BJ (cell line): ENCODE measurements around the gene KIF7. TPM values are rescaled to one million over a fixed set of nuclear protein-coding genes. Genes with fewer than 3 reads are reported as not detected.

ENCODE experiments used
- CTCF ChIA-PET: fragments of 350-600 bp; formaldehyde crosslinking; extraction: SDS; loops from one replicate; lab custom pipeline; 2021; ENCODE audit warnings: antibody characterized with exemption, inconsistent platforms; lab: Yijun Ruan, JAX
- POLR2A ChIA-PET: fragments of 300-600 bp; sonication (Branson Sonifier 250); formaldehyde crosslinking; extraction: SDS; loops from one replicate; lab custom pipeline; 2021; ENCODE audit warnings: antibody characterized with exemption; lab: Charles Lee
- DNase-seq: peaks from one replicate; pipeline ENCODE4 v3.0.0-alpha.2; 2011; ENCODE audit warnings: low read depth
- H3K27me3 ChIP-seq: 2 replicates; pipeline ENCODE4 v1.6.0; 2011; ENCODE audit warnings: low read length; ENCODE audit not compliant: control insufficient read depth, insufficient read depth
- H3K36me3 ChIP-seq: 2 replicates; pipeline ENCODE4 v1.5.1; 2011; ENCODE audit warnings: low read length; ENCODE audit not compliant: control insufficient read depth, insufficient read depth
- H3K4me3 ChIP-seq: 2 replicates; pipeline ENCODE4 v1.5.1; 2011; ENCODE audit warnings: low read depth, mild to moderate bottlenecking, control low read depth, low read length
- CTCF ChIP-seq: IDR thresholded peaks from 2 replicates; pipeline ENCODE4 v1.5.1; 2011; ENCODE audit warnings: low read depth, mild to moderate bottlenecking, control low read depth, inconsistent platforms, low read length, moderate library complexity; ENCODE audit not compliant: insufficient read depth
- polyA plus RNA-seq: library from polyadenylated mRNA; depleted of rRNA; stranded (reverse); fragments of >200 nt; gene quantifications from 2 replicates; pipeline ENCODE4 v1.2.3, GENCODE V29; 2011

The KIF7 gene
- polyA plus RNA-seq, 1 experiment, result 7.5 TPM

DNA sequence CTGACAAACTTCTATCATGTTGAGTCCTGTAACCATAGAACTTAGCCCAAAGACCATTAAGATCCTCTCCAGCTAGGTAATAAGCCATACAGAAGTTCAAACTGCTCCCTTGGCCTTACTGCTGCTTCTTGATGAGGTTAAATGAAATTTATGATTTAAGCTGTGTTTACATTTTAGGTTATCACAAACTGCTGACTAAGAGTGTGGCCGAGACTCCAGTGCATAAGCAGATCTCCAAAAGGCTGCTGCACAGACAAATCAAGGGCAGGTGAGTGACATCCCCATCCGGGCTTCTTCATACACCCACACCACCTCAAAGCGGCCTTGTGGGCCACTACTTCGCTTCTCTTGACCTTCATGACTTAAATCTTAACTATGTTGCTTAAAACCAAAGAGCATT is 39.0 kb downstream of the KIF7 start:
- Histone ChIP-seq H3K36me3 (peaks cover 5% of the 10 kb centered on the region), H3K27me3 (no peaks in the 10 kb centered on the region), H3K4me3 (no peak overlapping the region)
- ChIA-PET POLR2A (no interaction called here), CTCF (no interaction called here)
- DNase-seq, result no peak
- no peak for TF ChIP-seq CTCF

- TF ChIP-seq CTCF, result no peak
- ChIA-PET POLR2A (no interaction called here), CTCF (interaction anchor here (1.7 kb wide), 1 partner anchor 32 kb away, joined by 5 read pairs; no protein-coding TSS in a partner anchor)
- Histone ChIP-seq H3K4me3 (no peak overlapping the region), H3K27me3 (no peaks in the 10 kb centered on the region), H3K36me3 (peaks cover 5% of the 10 kb centered on the region)
- no peak for DNase-seq
These were observed 40.1 kb downstream of the KIF7 start for GRCh38 chr15:89615135-89615534.

- DNase-seq, result no peak
- Histone ChIP-seq H3K27me3 (no peaks in the 10 kb centered on the region), H3K4me3 (no peak overlapping the region), H3K36me3 (peaks cover 5% of the 10 kb centered on the region)
- no peak for TF ChIP-seq CTCF
- POLR2A ChIA-PET, result no interaction called here
- CTCF ChIA-PET, result interaction anchor here (1.7 kb wide), 1 partner anchor 33 kb away, joined by 5 read pairs; no protein-coding TSS in a partner anchor
These were observed 41.1 kb downstream of the KIF7 start for GRCh38 chr15:89614164-89614563.

DNA sequence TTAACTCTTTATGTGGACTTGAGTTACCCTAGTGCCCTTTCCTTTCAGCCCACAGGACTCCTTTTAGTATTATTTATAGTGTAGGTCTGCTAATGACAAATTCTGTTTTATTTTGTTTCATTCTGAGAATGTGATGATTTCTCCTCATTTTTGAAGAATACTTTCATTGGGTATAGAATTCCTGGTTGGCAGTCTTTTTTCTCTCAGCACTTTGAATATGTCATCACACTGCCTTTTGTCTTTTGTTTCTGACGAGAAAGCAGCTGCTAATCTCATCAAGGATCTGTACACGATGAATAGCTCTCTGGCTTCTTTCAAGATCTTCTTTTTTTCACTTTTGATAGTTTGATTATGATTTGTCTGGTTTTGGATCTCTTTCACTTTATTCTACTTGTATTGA is 42.2 kb downstream of the KIF7 start:
- Histone ChIP-seq H3K36me3 (peaks cover 3% of the 10 kb centered on the region), H3K4me3 (no peak overlapping the region), H3K27me3 (no peaks in the 10 kb centered on the region)
- no peak for TF ChIP-seq CTCF
- ChIA-PET POLR2A (no interaction called here), CTCF (no interaction called here)
- DNase-seq, result no peak

GRCh38 chr15:89611317-89611716 is 44.0 kb downstream of the KIF7 start:
- POLR2A ChIA-PET, result no interaction called here
- Histone ChIP-seq H3K36me3 (peaks cover 3% of the 10 kb centered on the region), H3K4me3 (no peak overlapping the region), H3K27me3 (no peaks in the 10 kb centered on the region)
- TF ChIP-seq CTCF, result no peak
- CTCF ChIA-PET, result interaction anchor here (0.7 to 1.3 kb wide), 3 partner anchors 9 to 12 kb away, joined by 3 to 4 read pairs (median 3); no protein-coding TSS in a partner anchor
- no peak for DNase-seq
